ENCODE measurements around the gene KLHL29.
"Not testable (repeated sequence)": the region's sequence is repeated elsewhere in the genome, so short reads cannot be mapped to it uniquely, and the experiment has no call there.

KLHL29 gene

GRCh38 chr2:23721454-23721826 lies 336.5 kb downstream of the KLHL29 start:
- H3K36me3 Mint-ChIP-seq (ENCODE audit: insufficient read depth), result peaks cover 18% of the 10 kb centered on the region
- no peaks in the 10 kb centered on the region for H3K27me3 Mint-ChIP-seq
- H3K4me1 Mint-ChIP-seq (ENCODE audit: low read depth in 2 of 2), result peaks cover 12 to 15% of the 10 kb centered on the region in 2 donors
- H3K4me3 Mint-ChIP-seq, result no peak overlapping the region
- H3K9me3 Mint-ChIP-seq, result peaks cover 6 to 20% of the 10 kb centered on the region in 2 donors
- ATAC-seq (replicated peaks) (no peak), DNase-seq (no peak)
- H3K27ac Mint-ChIP-seq, result no peak overlapping the region

DNA sequence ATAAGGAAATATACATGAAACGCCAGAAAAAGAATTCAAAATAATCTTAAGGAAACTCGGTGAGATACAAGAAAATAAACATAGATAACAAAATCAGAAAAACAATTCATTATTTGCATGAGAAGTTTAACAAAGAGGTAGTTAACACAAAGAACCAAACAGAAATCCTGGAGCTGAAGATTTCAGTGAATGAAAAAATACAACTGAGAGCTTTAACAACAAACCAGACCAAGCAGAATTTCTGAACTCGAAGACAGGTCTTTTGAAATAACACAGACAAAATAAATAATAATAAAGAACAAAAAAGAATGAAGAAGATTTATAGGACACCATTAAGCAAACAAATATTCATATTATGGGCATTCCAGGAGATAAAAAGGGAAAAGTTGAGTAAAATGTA lies 337.3 kb downstream of the KLHL29 start:
- Mint-ChIP-seq H3K4me3 (no peak overlapping the region), H3K4me1 (ENCODE audit: low read depth in 2 of 2) (peaks cover 13 to 14% of the 10 kb centered on the region in 2 donors), H3K36me3 (ENCODE audit: insufficient read depth) (peaks cover 18% of the 10 kb centered on the region), H3K27ac (no peak overlapping the region), H3K27me3 (no peaks in the 10 kb centered on the region), H3K9me3 (peaks cover 6 to 20% of the 10 kb centered on the region in 2 donors)
- DNase-seq (no peak), ATAC-seq (replicated peaks) (no peak)

- H3K27me3 Mint-ChIP-seq; ATAC-seq (replicated peaks); H3K27ac Mint-ChIP-seq; H3K4me3 Mint-ChIP-seq; DNase-seq: not testable (repeated sequence)
- Mint-ChIP-seq H3K9me3 (peaks cover 6 to 20% of the 10 kb centered on the region in 2 donors), H3K36me3 (ENCODE audit: insufficient read depth) (peaks cover 18% of the 10 kb centered on the region), H3K4me1 (ENCODE audit: low read depth in 2 of 2) (peaks cover 12 to 17% of the 10 kb centered on the region in 2 donors)
Measured at GRCh38 chr2:23723029-23723428, 338.1 kb downstream of the KLHL29 start.

DNA sequence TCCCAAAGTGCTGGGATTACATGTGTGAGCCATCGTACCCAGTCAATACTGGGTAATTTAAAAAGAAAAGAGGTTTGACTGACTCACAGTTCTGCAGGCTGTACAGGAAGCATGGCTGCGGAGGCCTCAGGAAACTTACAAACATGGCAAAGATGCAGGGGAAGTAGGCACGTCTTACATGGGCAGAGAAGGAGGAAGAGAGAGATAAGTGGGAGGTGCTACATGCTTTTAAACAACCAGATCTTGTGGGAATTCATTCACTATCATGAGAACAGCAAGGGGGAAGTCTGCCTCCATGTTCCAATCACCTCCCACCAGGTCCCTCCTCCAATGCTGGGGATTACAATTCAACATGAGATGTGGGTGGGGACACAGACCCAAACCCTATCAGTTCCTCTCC lies 349.4 kb downstream of the KLHL29 start:
- H3K27me3 Mint-ChIP-seq, result no peaks in the 10 kb centered on the region
- H3K27ac Mint-ChIP-seq, result no peak overlapping the region
- peaks cover 0 to 13% of the 10 kb centered on the region in 2 donors for H3K4me1 Mint-ChIP-seq (ENCODE audit: low read depth in 2 of 2)
- no peak for ATAC-seq (replicated peaks)
- peaks cover 9% of the 10 kb centered on the region for H3K36me3 Mint-ChIP-seq (ENCODE audit: insufficient read depth)
- DNase-seq, result no peak
- H3K4me3 Mint-ChIP-seq, result no peak overlapping the region
- no peaks in the 10 kb centered on the region for H3K9me3 Mint-ChIP-seq

- not testable (repeated sequence) for H3K27me3 Mint-ChIP-seq
Measured at GRCh38 chr2:23736783-23737182, 351.8 kb downstream of the KLHL29 start.

DNA sequence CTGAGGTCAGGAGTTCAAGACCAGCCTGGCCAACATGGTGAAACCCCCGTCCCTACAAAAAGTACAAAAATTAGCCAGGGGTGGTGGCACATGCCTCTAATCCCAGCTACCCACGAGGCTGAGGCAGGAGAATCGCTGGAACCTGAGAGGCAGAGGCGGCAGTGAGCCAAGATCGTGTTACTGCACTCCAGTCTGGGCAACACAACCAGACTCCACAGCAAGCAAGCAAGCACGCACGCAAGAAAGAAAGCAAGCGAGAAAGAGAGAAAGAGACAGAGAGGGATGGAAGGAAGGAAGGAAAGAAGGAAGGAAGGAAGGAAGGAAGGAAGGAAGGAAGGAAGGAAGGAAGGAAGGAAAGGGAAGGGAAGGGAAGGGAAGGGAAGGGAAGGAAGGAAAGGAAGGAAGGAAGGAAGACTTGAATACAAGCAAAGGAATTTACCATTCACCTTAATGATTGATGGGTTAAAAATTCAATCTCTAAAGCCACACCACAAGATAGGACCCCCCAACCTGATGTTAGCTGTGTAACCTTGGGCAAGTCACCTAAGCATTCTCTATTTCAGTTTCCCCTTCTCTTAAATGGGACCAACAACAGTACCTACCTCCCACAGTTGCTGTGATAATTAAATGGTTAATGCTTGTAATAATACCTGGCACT lies 360.2 kb downstream of the KLHL29 start:
- DNase-seq, result no peak
- Mint-ChIP-seq H3K27ac (no peak overlapping the region), H3K36me3 (ENCODE audit: insufficient read depth) (peaks cover 4% of the 10 kb centered on the region), H3K9me3 (no peaks in the 10 kb centered on the region), H3K4me1 (ENCODE audit: low read depth in 2 of 2) (no peaks in the 10 kb centered on the region), H3K27me3 (no peaks in the 10 kb centered on the region), H3K4me3 (no peak overlapping the region)
- no peak for ATAC-seq (replicated peaks)

More at GRCh38 chr2:23736783-23737182, 351.8 kb downstream of the KLHL29 start:
- peaks cover 0 to 13% of the 10 kb centered on the region in 2 donors for H3K4me1 Mint-ChIP-seq (ENCODE audit: low read depth in 2 of 2)
- H3K9me3 Mint-ChIP-seq; H3K36me3 Mint-ChIP-seq (ENCODE audit: insufficient read depth); DNase-seq; ATAC-seq (replicated peaks); H3K4me3 Mint-ChIP-seq; H3K27ac Mint-ChIP-seq: not testable (repeated sequence)

GRCh38 chr2:23745726-23746105 lies 360.7 kb downstream of the KLHL29 start:
- no peaks in the 10 kb centered on the region for H3K4me1 Mint-ChIP-seq (ENCODE audit: low read depth in 2 of 2)
- H3K36me3 Mint-ChIP-seq (ENCODE audit: insufficient read depth), result peaks cover 4% of the 10 kb centered on the region
- no peak for DNase-seq
- no peaks in the 10 kb centered on the region for H3K9me3 Mint-ChIP-seq
- H3K4me3 Mint-ChIP-seq, result no peak overlapping the region
- peak overlapping the region in 1 of 2 donors; percentile 33 for H3K27ac Mint-ChIP-seq
- no peaks in the 10 kb centered on the region for H3K27me3 Mint-ChIP-seq
- ATAC-seq (replicated peaks), result no peak

- Mint-ChIP-seq H3K9me3 (no peaks in the 10 kb centered on the region), H3K4me1 (ENCODE audit: low read depth in 2 of 2) (no peaks in the 10 kb centered on the region), H3K27me3 (no peaks in the 10 kb centered on the region), H3K4me3 (no peak overlapping the region), H3K36me3 (ENCODE audit: insufficient read depth) (peaks cover 4% of the 10 kb centered on the region), H3K27ac (peak overlapping the region in 1 of 2 donors; percentile 33)
- no peak for ATAC-seq (replicated peaks)
- DNase-seq, result no peak
Measured at GRCh38 chr2:23746141-23746863, 361.3 kb downstream of the KLHL29 start.

DNA sequence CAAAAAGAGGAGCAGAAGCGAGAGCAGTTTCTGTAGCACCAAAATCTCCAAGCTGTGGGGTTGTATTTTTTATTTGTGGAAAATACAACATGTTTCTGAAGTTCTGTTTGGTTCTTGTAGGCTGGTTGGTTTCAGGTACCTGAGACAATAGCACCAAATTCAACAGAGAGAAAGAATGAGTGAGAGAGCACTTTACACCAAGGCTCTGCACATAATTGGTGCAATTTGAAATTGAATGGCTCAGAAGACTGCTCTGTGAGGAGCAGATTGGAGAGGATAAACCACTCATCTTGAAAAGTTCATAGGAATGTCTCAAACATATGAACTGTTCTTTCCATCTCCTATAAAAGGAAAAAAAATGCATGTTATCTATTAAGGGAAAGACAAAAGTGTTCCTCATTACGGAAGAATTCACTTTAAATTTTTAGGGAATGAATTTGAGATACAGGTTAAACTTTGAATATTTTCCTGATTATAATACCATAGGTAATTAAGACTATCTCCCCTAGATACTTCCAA lies 366.8 kb downstream of the KLHL29 start:
- Mint-ChIP-seq H3K27me3 (no peaks in the 10 kb centered on the region), H3K27ac (no peak overlapping the region), H3K4me1 (ENCODE audit: low read depth in 2 of 2) (no peaks in the 10 kb centered on the region), H3K36me3 (ENCODE audit: insufficient read depth) (peaks cover 15% of the 10 kb centered on the region), H3K9me3 (no peaks in the 10 kb centered on the region), H3K4me3 (no peak overlapping the region)
- no peak for ATAC-seq (replicated peaks)
- no peak for DNase-seq

DNA sequence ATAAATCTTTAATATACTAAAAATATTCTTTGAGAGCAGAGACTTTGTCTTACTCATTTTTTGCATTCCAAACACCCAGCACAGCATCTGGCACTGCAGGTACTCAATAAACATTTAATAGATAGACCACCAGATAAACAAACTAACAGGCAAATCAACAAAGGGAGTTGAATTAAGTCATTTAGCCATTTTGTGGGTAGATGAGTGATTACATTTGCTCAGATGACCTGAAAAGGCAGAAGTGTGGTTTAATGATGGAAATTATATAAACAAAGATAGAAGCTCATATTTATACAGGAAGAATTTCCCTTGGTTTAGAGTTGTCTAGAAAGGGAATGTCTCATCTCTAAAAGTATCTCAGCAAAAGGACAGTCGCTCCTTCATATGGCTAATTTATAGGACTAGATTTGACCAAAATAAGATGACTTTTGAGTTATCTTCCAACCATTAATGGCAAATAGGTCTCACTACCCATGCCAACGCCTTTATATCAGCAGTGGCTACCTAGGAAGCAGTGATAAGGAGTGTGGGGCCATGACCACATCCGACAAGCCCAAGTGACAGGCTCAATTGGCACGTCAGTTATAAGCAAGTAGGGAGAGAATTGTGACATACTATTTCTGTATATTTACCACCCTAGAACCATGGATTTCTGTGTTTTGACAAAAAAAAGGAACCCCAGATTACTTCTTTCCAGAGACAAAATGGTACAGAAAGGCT lies 368.5 kb downstream of the KLHL29 start:
- no peaks in the 10 kb centered on the region for H3K9me3 Mint-ChIP-seq
- DNase-seq (no peak), ATAC-seq (replicated peaks) (no peak)
- no peak overlapping the region for H3K27ac Mint-ChIP-seq
- H3K4me3 Mint-ChIP-seq, result no peak overlapping the region
- H3K36me3 Mint-ChIP-seq (ENCODE audit: insufficient read depth), result peaks cover 24% of the 10 kb centered on the region
- H3K27me3 Mint-ChIP-seq, result no peaks in the 10 kb centered on the region
- H3K4me1 Mint-ChIP-seq (ENCODE audit: low read depth in 2 of 2), result no peaks in the 10 kb centered on the region

- DNase-seq (no peak), ATAC-seq (replicated peaks) (no peak)
- Mint-ChIP-seq H3K4me3 (no peak overlapping the region), H3K9me3 (no peaks in the 10 kb centered on the region), H3K36me3 (ENCODE audit: insufficient read depth) (peaks cover 24% of the 10 kb centered on the region), H3K27ac (peak overlapping the region; percentile 49 to 52), H3K27me3 (no peaks in the 10 kb centered on the region), H3K4me1 (ENCODE audit: low read depth in 2 of 2) (no peaks in the 10 kb centered on the region)
Measured at GRCh38 chr2:23754970-23755369, 370.0 kb downstream of the KLHL29 start.

GRCh38 chr2:23756593-23757292 lies 371.8 kb downstream of the KLHL29 start:
- Mint-ChIP-seq H3K27ac (peak overlapping the region in 1 of 2 donors; percentile 9), H3K27me3 (no peaks in the 10 kb centered on the region), H3K4me1 (ENCODE audit: low read depth in 2 of 2) (peaks cover 0 to 4% of the 10 kb centered on the region in 2 donors), H3K4me3 (no peak overlapping the region), H3K9me3 (no peaks in the 10 kb centered on the region), H3K36me3 (ENCODE audit: insufficient read depth) (peaks cover 33% of the 10 kb centered on the region)
- DNase-seq (no peak), ATAC-seq (replicated peaks) (no peak)
